GM10266 (cell line): ENCODE results near the gene C17orf100.

Experiments
- DNase-seq: peaks from one replicate; pipeline ENCODE4 v3.0.0; 2012; ENCODE audit errors: extremely low spot score
- CTCF ChIP-seq: IDR thresholded peaks from 2 replicates; pipeline ENCODE4 v1.5.1; 2012; ENCODE audit warnings: mild to moderate bottlenecking, low read depth; ENCODE audit not compliant: control insufficient read depth, insufficient read depth; ENCODE audit errors: missing control alignments

The C17orf100 gene

GRCh38 chr17:6636616-6637457 lies 14.7 kb upstream of the C17orf100 start:
- no peak for TF ChIP-seq CTCF
- DNase-seq: no peak

GRCh38 chr17:6637458-6637840 lies 14.1 kb upstream of the C17orf100 start:
- DNase-seq: no peak
- no peak for TF ChIP-seq CTCF

GRCh38 chr17:6638046-6638908 lies 13.3 kb upstream of the C17orf100 start:
- DNase-seq: no peak
- TF ChIP-seq CTCF: no peak

- DNase-seq: no peak
- TF ChIP-seq CTCF: no peak
Measured at GRCh38 chr17:6639014-6639585, 12.5 kb upstream of the C17orf100 start.

GRCh38 chr17:6639586-6640535 lies 11.7 kb upstream of the C17orf100 start:
- TF ChIP-seq CTCF: no peak
- peak; percentile 43 for DNase-seq

GRCh38 chr17:6640536-6641246 lies 10.9 kb upstream of the C17orf100 start, which contains the start of the genes KIAA0753 and TXNDC17:
Gene KIAA0753, minus strand, starts transcription at chr17:6640711. Its CDS starts 5,608 bp downstream, at chr17:6635103.
Gene TXNDC17, plus strand, starts transcription at chr17:6641060. Its CDS starts 23 bp downstream, at chr17:6641083.
- TF ChIP-seq CTCF: no peak
- DNase-seq: peak; percentile 89
